ENCODE measurements around the gene CTIF. TPM values are rescaled to one million over a fixed set of nuclear protein-coding genes. Genes with fewer than 3 reads are reported as not detected.

CTIF gene
- total RNA-seq, 6 donors from 2014 or later, result 32.1 to 62.4 (median 47.8) TPM

GRCh38 chr18:48816554-48816953, 277.7 kb downstream of the CTIF start:
- 80 to 81% methylated on average over 7 of the region's 7 CpGs for WGBS, 2 donors
- peaks cover 0 to 21% (median 15%) of the 10 kb centered on the region in 4 donors for H3K4me1 ChIP-seq
- no peak overlapping the region for H3K4me3 ChIP-seq
- H3K27me3 ChIP-seq, result no peaks in the 10 kb centered on the region
- H3K27ac ChIP-seq, result no peak overlapping the region
- DNase-seq (no peak), ATAC-seq (ENCODE audit: low FRiP score in 2 of 2) (peak in 1 of 2 donors; percentile 28)
- TF ChIP-seq CTCF (IDR thresholded peaks at IDR 0.05), result no peak
- no peak for TF ChIP-seq POLR2A (IDR thresholded peaks at IDR 0.05)
- no peak for TF ChIP-seq POLR2AphosphoS5 (IDR thresholded peaks at IDR 0.05)
- H3K36me3 ChIP-seq, result peaks cover 0 to 39% (median 3%) of the 10 kb centered on the region in 4 donors
- H3K9me3 ChIP-seq, result no peaks in the 10 kb centered on the region

GRCh38 chr18:48817021-48817461, 278.2 kb downstream of the CTIF start:
- peaks cover 0 to 39% (median 3%) of the 10 kb centered on the region in 4 donors for H3K36me3 ChIP-seq
- H3K9me3 ChIP-seq, result no peaks in the 10 kb centered on the region
- H3K27me3 ChIP-seq, result no peaks in the 10 kb centered on the region
- no peak overlapping the region for H3K27ac ChIP-seq
- DNase-seq (peak in 1 of 2 donors; percentile 15), ATAC-seq (ENCODE audit: low FRiP score in 2 of 2) (peak in 1 of 2 donors; percentile 20)
- WGBS, 2 donors, result 94 to 98% methylated on average over 9 to 16 of the region's 17 CpGs
- no peak for TF ChIP-seq POLR2AphosphoS5 (IDR thresholded peaks at IDR 0.05)
- no peak for TF ChIP-seq EP300 (IDR thresholded peaks at IDR 0.05)
- TF ChIP-seq CTCF (IDR thresholded peaks at IDR 0.05), result no peak
- no peak for TF ChIP-seq POLR2A (IDR thresholded peaks at IDR 0.05)
- no peak overlapping the region for H3K4me3 ChIP-seq
- H3K4me1 ChIP-seq, result peaks cover 0 to 21% (median 15%) of the 10 kb centered on the region in 4 donors

- H3K36me3 ChIP-seq, result peaks cover 0 to 39% (median 3%) of the 10 kb centered on the region in 4 donors
- peak in 1 of 2 donors; percentile 13 for DNase-seq
- 86 to 88% methylated on average over 18 of the region's 18 CpGs for WGBS, 2 donors
These were observed 279.8 kb downstream of the CTIF start for GRCh38 chr18:48818329-48819254.

GRCh38 chr18:48819276-48819675, 280.4 kb downstream of the CTIF start:
- 77 to 92% methylated on average over 15 of the region's 15 CpGs for WGBS, 2 donors
- ATAC-seq (ENCODE audit: low FRiP score in 2 of 2), result no peak
- H3K9me3 ChIP-seq, result no peaks in the 10 kb centered on the region
- no peak overlapping the region for H3K4me3 ChIP-seq
- H3K36me3 ChIP-seq, result peaks cover 0 to 39% (median 3%) of the 10 kb centered on the region in 4 donors
- no peaks in the 10 kb centered on the region for H3K27me3 ChIP-seq
- H3K4me1 ChIP-seq, result peaks cover 0 to 11% (median 5%) of the 10 kb centered on the region in 4 donors
- DNase-seq, result peak in 1 of 2 donors; percentile 10
- no peak overlapping the region for H3K27ac ChIP-seq
- TF ChIP-seq POLR2AphosphoS5 (IDR thresholded peaks at IDR 0.05), result no peak
- TF ChIP-seq CTCF (IDR thresholded peaks at IDR 0.05), result no peak
- no peak for TF ChIP-seq POLR2A (IDR thresholded peaks at IDR 0.05)
- no peak for TF ChIP-seq EP300 (IDR thresholded peaks at IDR 0.05)

More at GRCh38 chr18:48818329-48819254, 279.8 kb downstream of the CTIF start:
- no peaks in the 10 kb centered on the region for H3K27me3 ChIP-seq
- TF ChIP-seq POLR2AphosphoS5 (IDR thresholded peaks at IDR 0.05), result no peak
- TF ChIP-seq POLR2A (IDR thresholded peaks at IDR 0.05), result no peak
- TF ChIP-seq EP300 (IDR thresholded peaks at IDR 0.05), result no peak
- TF ChIP-seq CTCF (IDR thresholded peaks at IDR 0.05), result no peak
- H3K4me3 ChIP-seq, result no peak overlapping the region
- no peaks in the 10 kb centered on the region for H3K9me3 ChIP-seq
- H3K4me1 ChIP-seq, result peaks cover 0 to 18% (median 11%) of the 10 kb centered on the region in 4 donors
- H3K27ac ChIP-seq, result peak overlapping the region in 1 of 4 donors; percentile 32
- ATAC-seq (ENCODE audit: low FRiP score in 2 of 2), result no peak
